ENCODE data around the gene KRT77.

- TF ChIP-seq POLR2A (IDR thresholded peaks at IDR 0.05), result no peak
- TF ChIP-seq CTCF (IDR thresholded peaks at IDR 0.05), result no peak
- TF ChIP-seq POLR2AphosphoS5 (IDR thresholded peaks at IDR 0.05), result no peak
Measured at GRCh38 chr12:52658196-52658595, 45.1 kb downstream of the KRT77 start.

Data from breast epithelium (tissue), 3 donors.